ENCODE measurements around the gene GDF7. TPM values are rescaled to one million over a fixed set of nuclear protein-coding genes. Genes with fewer than 3 reads are reported as not detected.

Gene GDF7
- total RNA-seq, 1 donor from 2014 or later: under 0.01 TPM

DNA sequence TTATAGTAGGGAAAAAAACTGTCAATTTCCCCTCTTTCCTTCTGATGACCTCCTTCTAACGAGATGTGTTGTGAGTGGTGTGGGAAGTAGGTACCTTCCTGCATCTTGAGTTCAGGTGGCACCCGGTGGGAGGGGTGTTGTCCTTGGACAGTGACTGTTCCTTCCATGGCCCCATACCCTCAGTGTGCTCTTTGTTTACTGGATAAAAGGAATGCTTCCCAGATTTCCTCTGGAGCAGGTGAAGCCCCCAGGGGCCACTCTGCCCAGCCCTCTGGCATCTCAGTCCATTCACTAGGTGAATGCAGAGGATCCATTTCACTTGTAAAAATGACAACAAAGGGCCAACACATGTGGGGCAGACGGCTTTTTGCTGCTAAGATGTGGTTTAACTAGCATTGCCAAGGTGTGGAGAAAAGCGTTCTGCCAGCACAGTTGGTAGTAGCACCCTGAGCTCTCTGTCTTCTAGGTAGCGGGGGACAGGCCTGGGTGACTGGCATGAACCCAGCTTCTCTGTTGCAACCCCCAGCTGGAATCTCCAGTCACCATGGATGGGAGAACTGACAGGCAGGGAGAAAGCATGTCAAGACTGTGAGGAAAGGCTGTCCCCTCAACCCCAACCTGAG is 6.9 kb downstream of the GDF7 start:
- H3K36me3 ChIP-seq (ENCODE audit: control insufficient read depth, insufficient read depth, low read length): no peaks in the 10 kb centered on the region
- peaks cover 3% of the 10 kb centered on the region for H3K27me3 ChIP-seq (ENCODE audit: control insufficient read depth, insufficient read depth, low read length)
- TF ChIP-seq, protein P1, sequence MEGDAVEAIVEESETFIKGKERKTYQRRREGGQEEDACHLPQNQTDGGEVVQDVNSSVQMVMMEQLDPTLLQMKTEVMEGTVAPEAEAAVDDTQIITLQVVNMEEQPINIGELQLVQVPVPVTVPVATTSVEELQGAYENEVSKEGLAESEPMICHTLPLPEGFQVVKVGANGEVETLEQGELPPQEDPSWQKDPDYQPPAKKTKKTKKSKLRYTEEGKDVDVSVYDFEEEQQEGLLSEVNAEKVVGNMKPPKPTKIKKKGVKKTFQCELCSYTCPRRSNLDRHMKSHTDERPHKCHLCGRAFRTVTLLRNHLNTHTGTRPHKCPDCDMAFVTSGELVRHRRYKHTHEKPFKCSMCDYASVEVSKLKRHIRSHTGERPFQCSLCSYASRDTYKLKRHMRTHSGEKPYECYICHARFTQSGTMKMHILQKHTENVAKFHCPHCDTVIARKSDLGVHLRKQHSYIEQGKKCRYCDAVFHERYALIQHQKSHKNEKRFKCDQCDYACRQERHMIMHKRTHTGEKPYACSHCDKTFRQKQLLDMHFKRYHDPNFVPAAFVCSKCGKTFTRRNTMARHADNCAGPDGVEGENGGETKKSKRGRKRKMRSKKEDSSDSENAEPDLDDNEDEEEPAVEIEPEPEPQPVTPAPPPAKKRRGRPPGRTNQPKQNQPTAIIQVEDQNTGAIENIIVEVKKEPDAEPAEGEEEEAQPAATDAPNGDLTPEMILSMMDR (IDR thresholded peaks at IDR 0.05; ENCODE audit: insufficient read depth, low read length, severe bottlenecking): no peak
- no peak overlapping the region for H3K4me3 ChIP-seq (ENCODE audit: low read depth, low read length)
- DNase-seq (ENCODE audit: low read depth) (no peak), FAIRE-seq (no peak)

DNA sequence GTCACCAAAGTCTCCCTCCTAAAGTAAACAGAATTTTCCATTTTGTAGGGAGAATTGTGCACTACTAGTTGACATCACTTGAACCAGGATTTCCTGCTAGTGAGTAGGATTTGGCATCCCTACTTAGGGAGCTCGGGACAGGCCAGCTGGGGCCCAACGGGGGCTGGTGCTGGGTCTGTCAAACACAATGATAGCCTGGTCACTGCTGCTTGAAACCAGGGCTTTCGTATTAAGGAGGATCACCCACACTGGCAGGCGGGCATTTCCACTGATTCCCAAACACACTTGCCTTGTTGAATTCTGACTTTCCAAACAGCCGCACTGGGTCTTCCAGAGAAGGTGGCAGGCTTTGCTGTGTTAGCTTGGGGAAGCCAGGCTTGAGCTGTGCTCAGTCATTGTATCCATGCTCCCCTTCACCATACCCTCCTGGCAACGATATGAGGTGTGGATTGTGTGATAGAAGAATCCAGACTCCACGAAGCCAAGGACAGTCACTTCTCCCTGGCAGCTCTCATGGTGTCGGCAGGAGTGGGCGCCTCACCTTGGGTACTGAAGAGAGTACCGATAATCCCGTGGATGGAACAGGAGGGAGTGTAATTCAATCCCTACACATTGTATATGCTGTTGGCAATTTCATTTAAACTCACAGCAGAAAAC is 7.5 kb downstream of the GDF7 start:
- TF ChIP-seq, protein P1 (IDR thresholded peaks at IDR 0.05; ENCODE audit: insufficient read depth, low read length, severe bottlenecking): no peak
- no peak for FAIRE-seq

DNA sequence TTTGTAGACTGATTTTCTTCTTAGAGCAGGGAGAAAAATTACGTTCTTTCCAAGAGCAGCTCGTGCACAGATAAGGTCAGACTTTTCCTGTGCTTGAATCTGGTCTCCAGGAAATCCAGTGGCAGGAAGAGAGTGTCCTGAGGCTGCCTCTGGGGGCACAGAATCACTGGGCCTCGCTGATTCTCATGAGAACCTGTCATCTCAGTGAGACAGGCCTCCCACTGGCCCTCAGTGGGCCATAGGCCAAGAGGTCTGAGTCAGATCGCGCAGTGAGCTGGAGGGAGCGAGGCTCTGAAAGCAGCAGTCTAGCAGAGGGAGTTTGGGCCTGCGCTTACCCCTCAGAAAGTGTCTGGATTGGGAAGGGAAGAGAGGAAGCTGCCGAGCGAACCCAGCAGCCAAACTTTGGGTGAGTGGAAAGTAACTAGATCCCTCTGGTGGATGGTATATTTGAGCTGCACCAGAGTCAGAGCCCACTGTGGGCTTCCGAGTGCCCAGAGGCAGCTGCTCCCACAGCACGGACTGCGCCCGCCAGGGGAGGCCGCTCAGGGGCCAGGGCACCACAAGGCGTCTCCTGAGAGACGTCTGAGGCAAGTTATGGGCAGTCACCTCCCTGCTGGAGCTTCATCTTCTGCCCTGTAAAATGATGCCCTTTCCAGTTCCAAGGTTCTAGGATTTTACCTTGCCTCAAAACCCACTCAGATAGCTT is 8.2 kb downstream of the GDF7 start:
- H3K27me3 ChIP-seq (ENCODE audit: control insufficient read depth, insufficient read depth, low read length): no peaks in the 10 kb centered on the region
- FAIRE-seq (peak; percentile 7), DNase-seq (ENCODE audit: low read depth) (peak; percentile 58)
- no peak overlapping the region for H3K4me3 ChIP-seq (ENCODE audit: low read depth, low read length)
- H3K36me3 ChIP-seq (ENCODE audit: control insufficient read depth, insufficient read depth, low read length): no peaks in the 10 kb centered on the region
- TF ChIP-seq, protein P1 (IDR thresholded peaks at IDR 0.05; ENCODE audit: insufficient read depth, low read length, severe bottlenecking): no peak

More for the DNA sequence above, 7.5 kb downstream of the GDF7 start:
- Histone ChIP-seq H3K27me3 (ENCODE audit: control insufficient read depth, insufficient read depth, low read length) (peaks cover 3% of the 10 kb centered on the region), H3K4me3 (ENCODE audit: low read depth, low read length) (no peak overlapping the region), H3K36me3 (ENCODE audit: control insufficient read depth, insufficient read depth, low read length) (no peaks in the 10 kb centered on the region)
- no peak for DNase-seq (ENCODE audit: low read depth)

DNA sequence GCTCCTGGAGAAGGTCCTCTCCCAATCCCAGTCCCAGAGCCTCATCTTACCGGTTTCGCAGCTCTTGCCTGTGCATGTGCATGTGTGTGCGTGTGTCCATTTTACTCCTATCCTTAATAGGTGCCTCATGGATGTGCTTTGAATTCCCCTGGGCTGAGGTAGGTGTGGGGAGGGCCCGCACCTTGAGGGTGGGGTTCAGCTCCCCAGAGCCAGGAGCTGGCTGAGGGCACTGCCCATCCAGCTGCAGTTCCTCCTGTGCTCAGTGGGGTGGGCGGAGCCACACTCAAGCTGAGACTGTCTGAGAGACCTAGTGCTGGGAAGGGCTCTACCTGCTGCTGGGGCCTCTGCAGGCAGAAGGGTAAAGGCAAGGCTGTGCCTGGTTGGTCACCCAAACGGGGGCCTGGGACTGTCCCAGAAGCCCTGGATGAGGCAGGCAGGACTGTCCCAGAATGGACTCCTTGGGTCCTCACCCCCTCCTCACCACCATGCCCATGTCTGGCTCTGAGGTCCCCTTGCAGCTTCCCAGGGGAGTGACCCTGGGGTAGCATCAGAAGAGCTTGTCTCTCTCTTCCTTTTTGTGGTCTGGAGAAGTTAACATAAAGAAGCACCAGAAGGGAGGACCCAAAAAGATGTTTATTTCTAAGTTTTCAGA is 8.9 kb downstream of the GDF7 start:
- Histone ChIP-seq H3K27me3 (ENCODE audit: control insufficient read depth, insufficient read depth, low read length) (no peaks in the 10 kb centered on the region), H3K36me3 (ENCODE audit: control insufficient read depth, insufficient read depth, low read length) (no peaks in the 10 kb centered on the region), H3K4me3 (ENCODE audit: low read depth, low read length) (no peak overlapping the region)
- DNase-seq (ENCODE audit: low read depth) (peak; percentile 35), FAIRE-seq (no peak)
- TF ChIP-seq, protein P1 (IDR thresholded peaks at IDR 0.05; ENCODE audit: insufficient read depth, low read length, severe bottlenecking): no peak

DNA sequence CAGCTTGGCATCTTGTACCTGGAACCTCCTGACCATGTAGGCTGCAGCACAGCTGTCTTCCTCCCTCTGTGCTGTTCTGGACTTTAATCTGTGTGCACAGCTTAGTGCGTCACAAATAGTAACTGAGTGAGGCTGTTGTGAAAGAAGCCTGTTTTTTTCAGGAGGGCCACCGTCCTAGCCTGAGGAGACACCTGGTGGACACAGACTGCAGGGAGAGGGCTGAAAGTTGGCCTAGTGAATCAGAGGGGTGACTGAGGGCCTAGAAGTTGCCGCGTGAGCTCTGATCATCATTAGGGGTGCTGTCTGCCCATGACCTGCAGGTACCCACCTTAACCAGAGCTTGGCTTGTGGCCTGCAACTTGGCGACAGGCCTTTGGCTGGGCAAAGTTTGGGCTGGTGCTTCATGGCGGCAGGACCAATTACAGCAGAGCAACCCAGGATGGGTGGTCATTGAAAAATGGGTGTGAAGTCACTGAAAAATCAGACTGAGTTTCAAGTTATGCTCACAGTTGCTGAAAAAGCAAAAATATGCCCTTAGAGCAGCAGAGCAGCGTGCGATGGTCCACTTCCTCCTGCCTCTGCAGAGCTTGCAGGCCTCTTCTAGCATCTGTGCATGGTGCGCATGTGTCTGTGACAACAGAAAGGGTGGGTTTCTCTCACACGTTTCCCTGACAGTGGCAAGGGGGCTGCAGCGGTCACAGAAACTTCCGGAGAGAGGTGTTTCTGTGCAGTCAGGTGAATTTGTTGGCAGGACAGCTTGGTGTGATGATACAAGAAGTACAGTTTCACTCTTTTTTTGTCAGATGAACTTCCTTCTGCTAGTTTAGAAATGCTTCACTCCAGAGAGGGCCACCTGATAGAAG is 9.6 kb downstream of the GDF7 start:
- Histone ChIP-seq H3K27me3 (ENCODE audit: control insufficient read depth, insufficient read depth, low read length) (no peaks in the 10 kb centered on the region), H3K4me3 (ENCODE audit: low read depth, low read length) (no peak overlapping the region), H3K36me3 (ENCODE audit: control insufficient read depth, insufficient read depth, low read length) (no peaks in the 10 kb centered on the region)
- FAIRE-seq (no peak), DNase-seq (ENCODE audit: low read depth) (peak; percentile 16)
- TF ChIP-seq, protein P1 (IDR thresholded peaks at IDR 0.05; ENCODE audit: insufficient read depth, low read length, severe bottlenecking): no peak
